ENCODE results near the gene RAB3A.

- TF ChIP-seq CTCF (IDR thresholded peaks at IDR 0.05) (no peak), POLR2A (IDR thresholded peaks at IDR 0.05) (peak; percentile 4 to 67)
These were observed 755 bp upstream of the RAB3A start for GRCh38 chr19:18204394-18205199.
